Amygdala (tissue), 56 donors: ENCODE results near the gene GASK1A.
"Not testable (repeated sequence)": the region's sequence is repeated elsewhere in the genome, so short reads cannot be mapped to it uniquely, and the experiment has no call there.

ENCODE experiments used
- DNase-seq, 56 donors: peaks; one replicate each; lab custom pipeline; 2025; lab: John Stamatoyannopoulos, UW

GASK1A gene

DNA sequence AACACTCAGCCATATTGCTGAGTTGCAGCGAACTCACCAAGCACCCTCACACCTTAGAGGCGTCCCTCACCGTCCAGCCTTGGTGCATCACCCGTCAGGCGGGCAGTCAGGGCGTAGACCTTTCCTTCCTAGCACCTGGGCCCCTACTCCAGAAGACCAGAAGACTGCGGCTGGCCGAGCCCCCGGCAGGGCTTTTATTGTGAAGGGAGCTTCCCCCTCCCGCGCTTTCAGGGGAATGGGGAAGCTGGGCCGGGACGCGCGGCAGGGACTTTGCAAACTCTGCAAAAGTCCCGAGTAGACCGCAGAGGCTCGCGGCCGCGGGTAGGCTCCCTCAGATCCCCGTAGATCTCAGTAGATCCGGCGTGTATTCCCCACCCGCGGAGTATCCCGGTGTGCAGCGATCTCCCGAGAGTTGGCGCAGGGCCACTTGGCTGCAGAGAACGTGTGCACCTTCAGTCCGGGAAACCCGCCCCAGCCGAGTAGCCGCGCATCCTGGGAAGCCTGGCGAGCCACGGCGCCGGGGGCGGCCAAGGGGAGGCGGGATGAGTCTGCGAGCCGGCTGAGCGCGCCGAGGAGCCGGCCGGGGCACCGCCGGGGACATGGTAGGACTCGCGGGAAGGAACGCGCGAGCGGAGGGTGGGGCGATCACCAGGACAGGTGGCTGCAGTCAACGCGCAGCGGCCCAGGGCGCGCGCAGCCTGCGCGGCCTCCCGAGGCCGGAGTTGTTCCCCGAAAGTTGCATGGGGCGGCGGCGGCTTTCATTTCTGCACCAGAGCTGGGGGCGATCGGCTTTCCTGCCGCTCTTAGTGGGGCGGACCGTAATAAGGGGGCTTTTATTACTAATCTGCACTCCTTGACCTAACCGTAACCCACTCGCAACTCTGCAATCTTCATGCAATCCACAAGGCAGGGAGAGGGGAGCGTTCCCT lies at the start of gene GASK1A:
Gene GASK1A, plus strand, starts transcription at position 268 of the 929 bp plus-strand sequence. Its CDS starts 332 bp downstream, at position 600.
- DNase-seq, result peak in 22 of 56 donors; percentile 11 to 63 (median 39)

- no peak for DNase-seq
Measured at GRCh38 chr3:42934111-42934510, 45.0 kb upstream of the GASK1A start.

- DNase-seq, result no peak
Measured at GRCh38 chr3:42934910-42935309, 44.2 kb upstream of the GASK1A start.

GRCh38 chr3:42935472-42935871 lies 43.6 kb upstream of the GASK1A start:
- DNase-seq, result no peak

DNA sequence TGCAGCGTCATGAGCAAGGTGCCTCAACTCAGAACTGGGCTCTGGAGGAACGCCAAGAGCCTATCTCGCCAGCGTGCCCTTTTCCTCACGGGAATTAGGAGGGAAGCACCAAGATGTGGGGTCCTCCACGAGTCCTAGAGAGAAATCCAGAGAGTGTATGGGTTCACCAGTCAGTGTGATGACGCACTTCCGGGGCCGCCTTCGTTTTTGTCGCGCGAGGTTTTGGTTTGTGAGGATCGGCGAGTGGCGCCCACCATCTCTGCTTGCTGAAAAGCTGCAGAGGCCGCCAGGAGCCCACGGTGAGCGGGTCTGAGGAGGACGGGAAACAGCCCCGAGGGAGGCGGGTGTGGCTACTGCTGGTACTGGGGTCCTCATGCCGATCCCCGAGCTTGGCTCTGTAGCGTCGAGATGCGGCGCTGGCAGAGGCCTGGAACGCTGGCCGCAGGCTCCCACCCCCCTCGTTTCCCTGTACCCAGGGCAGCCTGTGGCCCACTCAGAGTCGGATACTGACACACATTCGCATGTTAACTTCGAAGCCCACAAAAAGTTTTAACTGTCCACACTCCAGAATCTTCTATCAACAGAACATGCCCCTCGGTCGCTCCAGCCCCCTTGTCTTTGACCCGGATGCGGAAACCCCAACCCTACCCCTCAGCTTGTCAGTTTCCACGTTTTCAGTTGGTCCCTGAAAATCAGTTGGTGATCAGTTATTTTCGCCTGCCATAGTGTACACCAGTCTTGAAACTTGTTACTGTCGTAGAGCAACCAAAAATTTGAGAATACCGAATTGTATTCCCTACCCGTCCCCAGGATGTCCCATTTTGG lies 42.7 kb upstream of the GASK1A start:
- DNase-seq, result peak in 39 of 56 donors; percentile 1 to 69 (median 20)

GRCh38 chr3:42937334-42937733 lies 41.8 kb upstream of the GASK1A start:
- DNase-seq, result no peak

GRCh38 chr3:42942693-42943092 lies 36.4 kb upstream of the GASK1A start:
- DNase-seq, result no peak

DNA sequence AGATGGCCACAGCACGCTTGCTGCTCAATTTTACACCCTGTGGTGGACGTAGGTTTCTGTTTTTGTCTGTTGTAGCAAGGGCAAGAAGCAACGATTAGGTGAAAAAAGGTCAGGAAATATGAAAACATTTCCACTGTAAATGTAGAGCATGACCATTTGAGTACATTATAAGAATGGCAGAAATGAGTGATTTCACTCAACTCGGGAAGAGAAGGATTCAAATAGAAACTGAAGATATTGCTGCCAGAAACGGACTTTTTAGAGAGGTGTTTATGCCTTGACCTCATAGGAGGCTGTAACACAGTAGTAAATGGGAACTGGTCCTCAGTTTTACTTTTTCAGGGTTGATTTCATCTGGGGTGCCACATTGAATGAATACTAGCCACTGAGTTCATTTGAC lies 33.1 kb upstream of the GASK1A start:
- DNase-seq, result no peak

DNA sequence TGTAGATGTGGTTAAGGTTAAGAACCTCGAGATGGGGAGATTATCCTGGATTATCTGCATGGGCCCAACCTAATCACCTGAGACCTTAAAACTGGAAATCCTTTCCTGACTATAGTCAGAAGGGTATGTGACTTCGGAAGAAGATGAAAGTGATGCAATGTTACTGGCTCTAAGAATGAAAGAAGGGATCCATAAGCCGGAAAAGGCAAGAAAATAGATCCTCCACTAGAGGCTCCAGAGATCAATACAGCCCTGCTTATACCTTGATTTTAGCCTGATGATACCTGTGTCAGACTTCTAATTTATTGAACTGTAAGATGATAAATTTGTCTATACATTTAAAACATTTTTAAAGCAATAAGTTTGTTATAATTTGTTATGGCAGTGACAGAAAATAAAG lies 21.5 kb upstream of the GASK1A start:
- no peak for DNase-seq

DNA sequence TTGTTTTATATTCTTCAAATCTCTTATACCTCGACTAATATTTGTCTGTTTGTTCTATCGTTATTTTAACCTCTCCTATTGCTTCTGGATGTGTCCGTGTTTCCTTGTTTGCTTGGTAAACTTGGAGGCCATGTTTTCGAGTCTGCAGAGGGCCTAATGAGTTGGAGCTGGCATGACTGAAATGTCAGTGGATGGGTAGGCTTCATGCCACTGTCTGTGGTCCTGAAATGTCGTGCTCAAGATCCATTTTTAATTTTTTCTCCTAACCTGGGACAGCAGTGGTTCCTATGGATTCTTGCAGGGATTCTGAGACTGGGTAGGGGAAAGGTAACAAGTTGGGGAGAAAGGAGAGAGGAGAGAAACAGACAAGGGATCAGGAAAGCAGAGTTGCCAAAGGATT lies 18.8 kb upstream of the GASK1A start:
- no peak for DNase-seq

GRCh38 chr3:42960786-42961185 lies 18.3 kb upstream of the GASK1A start:
- no peak for DNase-seq

DNA sequence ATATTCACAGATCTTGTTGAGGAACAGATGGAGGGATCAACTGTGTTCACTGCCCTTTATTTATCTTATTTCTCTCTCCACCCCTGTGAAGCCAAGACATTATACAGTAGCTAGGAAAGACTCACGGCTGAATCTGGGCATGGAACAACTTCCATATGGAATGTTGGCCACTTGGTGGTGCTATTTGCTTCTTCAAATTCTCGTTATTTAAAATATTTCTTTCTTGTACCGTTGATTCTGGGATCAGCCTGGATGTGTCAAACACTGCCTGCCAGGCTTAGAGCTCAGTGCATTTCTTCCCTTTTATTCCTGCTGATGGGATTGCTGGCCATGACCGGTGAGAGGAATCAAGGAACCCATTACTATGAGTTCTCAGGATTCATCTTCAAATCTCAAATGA lies 17.5 kb upstream of the GASK1A start:
- DNase-seq, result peak in 17 of 56 donors; percentile 4 to 76 (median 20)

DNA sequence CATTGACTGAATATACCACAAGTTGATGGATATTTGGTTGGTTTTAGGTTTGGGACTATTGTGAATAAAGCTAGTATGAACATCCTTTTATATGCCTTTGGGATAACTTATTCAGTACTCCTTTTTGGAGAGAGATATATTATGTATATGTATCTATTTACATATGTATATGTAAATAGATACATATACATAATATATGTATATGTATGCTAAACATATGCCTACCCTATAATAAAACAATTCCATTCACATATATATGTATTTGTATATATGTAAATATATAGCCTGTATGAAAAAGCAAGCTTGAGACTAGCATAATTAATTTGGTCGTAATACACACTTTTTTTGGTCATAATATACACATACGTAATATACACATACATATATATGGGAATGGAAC lies 15.8 kb upstream of the GASK1A start:
- no peak for DNase-seq

GRCh38 chr3:42964266-42964665 lies 14.8 kb upstream of the GASK1A start:
- DNase-seq, result no peak

GRCh38 chr3:42970557-42970956 lies 8.6 kb upstream of the GASK1A start:
- DNase-seq, result no peak

GRCh38 chr3:42970976-42971772 lies 7.9 kb upstream of the GASK1A start:
- no peak for DNase-seq

DNA sequence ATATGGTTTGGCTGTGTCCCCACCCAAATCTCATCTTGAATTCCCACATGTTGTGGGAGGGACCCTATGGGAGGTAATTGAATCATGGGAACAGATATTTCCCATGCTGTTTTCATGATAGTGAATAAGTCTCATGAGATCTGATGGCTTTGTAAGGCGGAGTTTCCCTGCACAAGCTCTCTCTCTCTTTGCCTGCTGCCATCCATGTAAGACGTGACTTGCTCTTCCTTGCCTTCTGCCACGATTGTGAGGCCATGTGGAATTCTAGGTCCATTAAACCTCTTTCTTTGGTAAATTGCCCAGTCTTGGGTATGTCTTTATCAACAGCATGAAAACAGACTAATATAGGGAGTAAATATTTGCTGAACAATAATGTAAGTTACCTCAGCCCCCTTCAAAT lies 4.2 kb upstream of the GASK1A start:
- not testable (repeated sequence) for DNase-seq

DNA sequence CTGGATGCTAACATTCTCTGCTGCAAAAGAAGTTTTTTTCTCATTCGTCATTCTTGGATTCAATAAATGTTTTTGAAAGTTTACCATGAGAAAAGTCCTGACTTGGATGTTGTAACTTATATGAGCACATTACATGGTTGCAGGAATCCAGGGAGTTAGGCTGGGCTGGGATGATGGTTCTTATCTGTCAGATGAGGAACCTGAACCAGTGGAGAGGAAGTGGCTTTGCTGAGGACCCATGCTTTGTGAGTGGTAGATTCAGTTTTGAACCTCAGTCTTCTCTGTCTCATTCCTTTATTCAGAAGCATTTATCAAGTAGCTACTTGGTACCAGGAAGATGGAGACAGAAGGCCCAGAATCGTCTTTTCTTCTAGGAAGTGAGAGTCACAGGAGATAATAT lies 3.7 kb upstream of the GASK1A start:
- no peak for DNase-seq

DNA sequence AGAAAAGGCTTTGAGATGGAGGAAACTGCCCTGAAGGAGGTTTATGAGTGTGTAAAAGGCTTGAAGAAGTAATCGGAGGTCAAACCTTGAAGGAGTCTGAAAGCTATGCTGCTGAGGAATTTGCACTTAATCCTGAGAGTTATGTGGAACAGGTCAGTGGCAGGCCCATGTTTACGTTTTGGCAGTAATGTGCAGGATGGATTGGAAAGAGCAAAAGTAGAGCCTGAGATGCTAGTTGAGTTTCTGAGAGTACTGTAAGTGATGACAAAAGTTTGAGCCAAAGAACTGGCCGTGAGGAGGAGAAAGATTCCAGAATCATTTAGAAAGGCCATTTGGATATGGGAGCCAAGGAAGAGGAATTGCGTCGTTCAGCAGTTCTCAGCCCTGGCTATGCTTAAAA lies 3.2 kb upstream of the GASK1A start:
- no peak for DNase-seq

DNA sequence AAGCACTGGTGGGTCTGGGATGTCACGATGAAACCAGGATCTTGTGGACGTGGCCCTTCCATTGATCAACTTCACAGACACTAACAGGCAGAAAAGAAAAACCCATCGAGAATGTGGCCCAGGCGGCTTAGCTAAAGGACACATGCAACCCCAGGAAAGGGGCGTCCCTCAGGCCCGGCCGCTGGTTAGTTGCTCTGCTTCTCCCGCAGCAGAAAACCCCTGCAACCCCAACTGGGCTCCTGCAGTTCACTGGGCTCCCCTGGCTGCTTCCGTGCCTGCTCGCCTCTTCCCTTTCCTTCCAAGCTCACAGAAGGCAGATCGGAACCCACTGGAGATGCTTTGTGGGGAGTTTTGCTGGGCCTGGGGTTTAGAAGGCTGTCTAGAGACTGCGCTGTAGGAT lies 1.1 kb downstream of the GASK1A start:
- no peak for DNase-seq

- peak in 2 of 56 donors; percentile 15 to 30 for DNase-seq
Measured at GRCh38 chr3:42980909-42981308, 1.8 kb downstream of the GASK1A start.
